GM23338 (cell line): Measurements from ENCODE around the gene CD19.

Experiments used
- CREB1 ChIP-seq: fragments of 250-450 bp; sonication (Bioruptor Pico); IDR thresholded peaks from 2 replicates; pipeline ENCODE4 v1.5.0; 2020; ENCODE audit warnings: low read depth, mild to moderate bottlenecking, moderate library complexity
- CTCF ChIP-seq, 2 experiments: fragments of 200-600 bp in 1 of 2; sonication (generic) in 1 of 2; conservative IDR thresholded peaks; 2 replicates each; pipeline versions ENCODE4 v1.5.1 to v1.6.1; 2016 to 2017; ENCODE audit warnings: antibody characterized with exemption in 2 of 2, low read depth in 2 of 2, mild to moderate bottlenecking in 2 of 2, moderate library complexity in 1 of 2
- ETS1 ChIP-seq: IDR thresholded peaks from 2 replicates; pipeline ENCODE4 v1.6.1; 2016; ENCODE audit warnings: antibody characterized with exemption
- EZH2 ChIP-seq: fragments of 200-600 bp; sonication (generic); IDR thresholded peaks from one replicate; pipeline ENCODE4 v1.8.0; 2017; ENCODE audit warnings: antibody characterized with exemption, mild to moderate bottlenecking, low read depth; ENCODE audit not compliant: unreplicated experiment
- EZH2phosphoT487 ChIP-seq: fragments of 200-600 bp; sonication (generic); IDR thresholded peaks from one replicate; pipeline ENCODE4 v1.8.1; 2018; ENCODE audit warnings: antibody characterized with exemption; ENCODE audit not compliant: unreplicated experiment
- JUNB ChIP-seq: IDR thresholded peaks from one replicate; pipeline ENCODE4 v1.6.1; 2016; ENCODE audit warnings: antibody characterized with exemption; ENCODE audit not compliant: unreplicated experiment
- NANOG ChIP-seq: IDR thresholded peaks from 2 replicates; pipeline ENCODE4 v1.6.1; 2016; ENCODE audit warnings: antibody characterized with exemption, borderline replicate concordance
- POLR2AphosphoS5 ChIP-seq: IDR thresholded peaks from 2 replicates; pipeline ENCODE4 v1.6.1; 2016; ENCODE audit warnings: antibody characterized with exemption, low read depth
- REST ChIP-seq: IDR thresholded peaks from one replicate; pipeline ENCODE4 v1.6.1; 2018; ENCODE audit warnings: antibody characterized with exemption; ENCODE audit not compliant: unreplicated experiment
- STAT1 ChIP-seq: IDR thresholded peaks from one replicate; pipeline ENCODE4 v1.6.1; 2016; ENCODE audit warnings: antibody characterized with exemption; ENCODE audit not compliant: unreplicated experiment
- ZNF114 ChIP-seq: fragments of 250-450 bp; sonication (Bioruptor Pico); IDR thresholded peaks from 2 replicates; pipeline ENCODE4 v1.5.0; 2020; ENCODE audit warnings: mild to moderate bottlenecking, moderate library complexity
- ZNF331 ChIP-seq: fragments of 250-450 bp; sonication (Bioruptor Pico); IDR thresholded peaks from 2 replicates; pipeline ENCODE4 v1.5.0; 2020; ENCODE audit warnings: low read depth, mild to moderate bottlenecking, moderate library complexity
- ZNF462 ChIP-seq: fragments of 250-450 bp; sonication (Bioruptor Pico); IDR thresholded peaks from 2 replicates; pipeline ENCODE4 v1.5.0; 2020; ENCODE audit warnings: mild to moderate bottlenecking, moderate library complexity

GRCh38 chr16:28974007-28974436 is 42.3 kb downstream of the CD19 start:
- TF ChIP-seq CTCF (conservative IDR thresholded peaks at IDR 0.05; ENCODE audit: low read depth in 2 of 2) = peak; percentile 67 to 73
- no peak for TF ChIP-seq REST
- TF ChIP-seq CREB1 = no peak
- TF ChIP-seq POLR2AphosphoS5 = no peak
- no peak for TF ChIP-seq EZH2phosphoT487
- TF ChIP-seq ZNF331 (CRISPR knock-in tag) = no peak
- no peak for TF ChIP-seq JUNB
- no peak for TF ChIP-seq EZH2
- TF ChIP-seq ZNF462 = no peak
- no peak for TF ChIP-seq ZNF114 (CRISPR knock-in tag)
- no peak for TF ChIP-seq NANOG
- TF ChIP-seq ETS1 = no peak
- TF ChIP-seq STAT1 = no peak
